ENCODE data around the gene SEPTIN6.

The SEPTIN6 gene

GRCh38 chrX:119655125-119655524 is 37.8 kb downstream of the SEPTIN6 start:
- peak in 3 of 4 experiments; percentile 25 to 48 (median 35) for DNase-seq (ENCODE audit: low read depth in 4 of 4, low spot score in 1 of 4)

DNA sequence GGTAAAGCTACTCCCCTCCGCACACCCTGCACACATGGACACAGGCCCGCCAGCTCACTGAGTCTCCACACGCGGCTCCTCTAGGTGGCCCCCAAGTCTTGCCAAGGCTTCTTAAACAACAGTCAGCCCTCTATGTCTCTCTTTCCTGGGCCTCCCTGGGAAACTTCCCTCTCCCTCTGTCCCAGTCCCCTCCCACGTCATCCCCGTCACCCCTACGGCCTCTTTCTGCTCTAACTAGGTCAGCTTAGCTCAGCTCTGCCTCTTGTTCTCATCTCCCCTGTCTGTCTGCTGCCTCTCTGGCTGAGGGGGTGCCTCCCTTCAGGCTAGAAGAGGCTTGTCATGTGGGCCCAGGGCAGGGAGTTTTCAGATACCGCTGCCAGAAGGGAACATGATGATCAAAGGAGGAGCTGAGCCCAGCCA is 38.8 kb downstream of the SEPTIN6 start:
- no peak for DNase-seq (ENCODE audit: low read depth in 4 of 4, low spot score in 1 of 4)

- DNase-seq (ENCODE audit: low read depth in 4 of 4, low spot score in 1 of 4), result no peak
Observed at GRCh38 chrX:119648421-119648775, 44.6 kb downstream of the SEPTIN6 start.

- peak in 3 of 4 experiments; percentile 20 to 57 (median 37) for DNase-seq (ENCODE audit: low read depth in 4 of 4, low spot score in 1 of 4)
Observed at GRCh38 chrX:119647552-119648420, 45.2 kb downstream of the SEPTIN6 start.

- DNase-seq (ENCODE audit: low read depth in 4 of 4, low spot score in 1 of 4), result no peak
Observed at GRCh38 chrX:119647089-119647488, 45.9 kb downstream of the SEPTIN6 start.

GRCh38 chrX:119646515-119646914 is 46.5 kb downstream of the SEPTIN6 start:
- DNase-seq (ENCODE audit: low read depth in 4 of 4, low spot score in 1 of 4), result no peak

GRCh38 chrX:119643696-119644095 is 49.3 kb downstream of the SEPTIN6 start:
- no peak for DNase-seq (ENCODE audit: low read depth in 4 of 4, low spot score in 1 of 4)

Measured in stimulated activated CD4-positive, alpha-beta T cell treated with anti-CD3 and anti-CD28 coated beads, Interleukin-1b, Interleukin-23, amount 100 ng/mL, for 24 hours (primary cell).